ENCODE data around the gene SLC2A4RG. TPM values are rescaled to one million over a fixed set of nuclear protein-coding genes. Genes with fewer than 3 reads are reported as not detected.

Gene SLC2A4RG
- total RNA-seq, 4 donors from 2014 or later, result 26.0 to 55.9 (median 39.3) TPM

- H3K4me3 ChIP-seq (replicated peaks in 1 of 3), result no peak overlapping the region
- H3K36me3 ChIP-seq, result peaks cover 8 to 9% of the 10 kb centered on the region in 2 donors
- no peak overlapping the region for H3K27ac ChIP-seq
- TF ChIP-seq CTCF (IDR thresholded peaks at IDR 0.05) (no peak), POLR2A (IDR thresholded peaks at IDR 0.05) (no peak)
- no peak for DNase-seq
- peaks cover 11 to 21% of the 10 kb centered on the region in 2 donors for H3K4me1 ChIP-seq
- 93 to 97% methylated on average over 11 to 13 of the region's 37 CpGs for whole genome bisulfite sequencing, 2 donors
- intact Hi-C loops (cut with DNase I), result no loop called here
- H3K27me3 ChIP-seq, result no peaks in the 10 kb centered on the region
- H3K9me3 ChIP-seq, result no peaks in the 10 kb centered on the region
Measured at GRCh38 chr20:63694584-63695423, 44.8 kb upstream of the SLC2A4RG start.

- 70 to 82% methylated on average over 2 to 8 of the region's 25 CpGs for WGBS, 2 donors
- H3K4me3 ChIP-seq (replicated peaks in 1 of 3), result no peak overlapping the region
- TF ChIP-seq POLR2A (IDR thresholded peaks at IDR 0.05) (no peak), CTCF (IDR thresholded peaks at IDR 0.05) (no peak)
- H3K36me3 ChIP-seq, result peaks cover 8 to 9% of the 10 kb centered on the region in 2 donors
- intact Hi-C loops (cut with DNase I), result no loop called here
- no peaks in the 10 kb centered on the region for H3K27me3 ChIP-seq
- H3K27ac ChIP-seq, result no peak overlapping the region
- no peaks in the 10 kb centered on the region for H3K9me3 ChIP-seq
- H3K4me1 ChIP-seq, result peaks cover 11 to 22% of the 10 kb centered on the region in 2 donors
- no peak for DNase-seq
Measured at GRCh38 chr20:63695424-63696305, 43.9 kb upstream of the SLC2A4RG start.

- Histone ChIP-seq H3K27me3 (no peaks in the 10 kb centered on the region), H3K36me3 (peaks cover 8 to 9% of the 10 kb centered on the region in 2 donors), H3K9me3 (no peaks in the 10 kb centered on the region), H3K4me1 (peaks cover 11 to 22% of the 10 kb centered on the region in 2 donors), H3K4me3 (replicated peaks in 1 of 3) (no peak overlapping the region), H3K27ac (no peak overlapping the region)
- DNase-seq, result no peak
- WGBS, 2 donors, result 30% methylated on average over 2 of the region's 6 CpGs; no CpG with 5 or more reads in 1 of the 2 donors
- TF ChIP-seq CTCF (IDR thresholded peaks at IDR 0.05) (no peak), POLR2A (IDR thresholded peaks at IDR 0.05) (no peak)
- intact Hi-C loops (cut with DNase I), result no loop called here
Measured at GRCh38 chr20:63696306-63696627, 43.3 kb upstream of the SLC2A4RG start.

DNA sequence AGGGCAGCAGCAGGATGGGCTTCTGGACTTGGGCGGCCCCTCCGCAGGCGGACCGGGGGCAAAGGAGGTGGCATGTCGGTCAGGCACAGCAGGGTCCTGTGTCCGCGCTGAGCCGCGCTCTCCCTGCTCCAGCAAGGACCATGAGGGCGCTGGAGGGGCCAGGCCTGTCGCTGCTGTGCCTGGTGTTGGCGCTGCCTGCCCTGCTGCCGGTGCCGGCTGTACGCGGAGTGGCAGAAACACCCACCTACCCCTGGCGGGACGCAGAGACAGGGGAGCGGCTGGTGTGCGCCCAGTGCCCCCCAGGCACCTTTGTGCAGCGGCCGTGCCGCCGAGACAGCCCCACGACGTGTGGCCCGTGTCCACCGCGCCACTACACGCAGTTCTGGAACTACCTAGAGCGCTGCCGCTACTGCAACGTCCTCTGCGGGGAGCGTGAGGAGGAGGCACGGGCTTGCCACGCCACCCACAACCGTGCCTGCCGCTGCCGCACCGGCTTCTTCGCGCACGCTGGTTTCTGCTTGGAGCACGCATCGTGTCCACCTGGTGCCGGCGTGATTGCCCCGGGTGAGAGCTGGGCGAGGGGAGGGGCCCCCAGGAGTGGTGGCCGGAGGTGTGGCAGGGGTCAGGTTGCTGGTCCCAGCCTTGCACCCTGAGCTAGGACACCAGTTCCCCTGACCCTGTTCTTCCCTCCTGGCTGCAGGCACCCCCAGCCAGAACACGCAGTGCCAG lies 42.8 kb upstream of the SLC2A4RG start, which contains the start of gene TNFRSF6B:
Gene TNFRSF6B (plus strand): TSS at position 25 of the 729 bp plus-strand sequence. CDS start 116 bp downstream, at position 141.
- Histone ChIP-seq H3K4me1 (peaks cover 11 to 22% of the 10 kb centered on the region in 2 donors), H3K36me3 (peaks cover 8 to 9% of the 10 kb centered on the region in 2 donors), H3K27ac (no peak within 1 kb of the TSS), H3K9me3 (no peaks in the 10 kb centered on the region), H3K27me3 (no peaks in the 10 kb centered on the region), H3K4me3 (replicated peaks in 1 of 3) (no peak within 1 kb of the TSS)
- intact Hi-C loops (cut with DNase I), result no loop called here
- TF ChIP-seq POLR2A (IDR thresholded peaks at IDR 0.05) (no peak), CTCF (IDR thresholded peaks at IDR 0.05) (no peak)
- 23 to 57% methylated on average over 4 to 12 of the region's 52 CpGs for WGBS, 2 donors
- no peak for DNase-seq
